ENCODE measurements around the gene ADAM15. TPM values are rescaled to one million over a fixed set of nuclear protein-coding genes. Genes with fewer than 3 reads are reported as not detected.
A peak's percentile ranks its signal among the peaks of the same experiment; 100 is the strongest.

The ADAM15 gene
- total RNA-seq, 1 experiment from 2014 or later = 36.3 TPM

DNA sequence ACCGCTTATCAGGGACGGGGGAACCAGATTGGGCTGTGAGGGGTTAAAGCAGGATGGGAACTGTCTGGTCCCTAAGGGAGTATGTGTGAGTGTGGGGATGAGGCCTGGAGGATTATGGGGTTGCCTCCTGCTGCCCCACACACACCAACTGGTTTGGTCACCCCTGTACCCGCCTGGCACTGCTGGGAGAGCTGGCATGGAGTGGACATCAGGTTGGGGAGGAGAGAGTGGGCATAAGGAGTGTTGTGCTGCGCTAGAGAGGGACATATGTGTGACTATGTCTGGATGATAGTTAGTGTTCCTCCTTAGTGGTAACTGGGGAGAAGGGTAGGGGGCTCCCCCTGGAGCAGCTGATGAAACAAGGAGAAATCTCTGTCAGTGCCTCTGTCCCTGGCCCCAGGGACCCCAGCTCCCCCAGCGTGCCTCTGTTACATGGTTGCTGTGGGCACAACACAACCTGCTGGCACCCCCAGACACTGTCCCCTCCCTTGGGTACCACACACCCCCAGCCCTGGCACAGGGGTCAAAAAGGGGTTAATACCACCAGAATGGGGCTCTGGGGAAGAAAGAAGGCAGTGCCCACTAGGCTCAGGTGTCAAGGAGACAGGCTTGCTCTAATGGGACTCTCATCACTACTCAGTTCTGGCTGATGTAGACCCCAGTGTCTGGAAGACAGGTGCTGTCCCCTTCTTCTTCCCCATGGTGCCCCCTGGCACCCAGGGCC is 46.6 kb upstream of the ADAM15 start:
- intact Hi-C loops (cut with micrococcal nuclease; ENCODE audit: unreplicated experiment) = loop anchor here (5.0 kb wide), 2 partner anchors 78 to 447 kb away; partner anchors contain the start of gene UBE2Q1
- CTCF ChIA-PET = interaction anchor here (0.6 to 1.0 kb wide), 3 partner anchors 13 to 21 kb away, joined by 3 to 9 read pairs (median 3); no protein-coding TSS in a partner anchor
- DNase-seq (ENCODE audit: low spot score) = peak; percentile 39
- Histone ChIP-seq H3K4me1 (ENCODE audit: insufficient read depth, low read length, poor library complexity, severe bottlenecking) (peaks cover 20% of the 10 kb centered on the region), H3K27ac (ENCODE audit: low read depth, low read length, poor library complexity, severe bottlenecking) (peak overlapping the region; percentile 89), H3K9me3 (ENCODE audit: low read depth, low read length, poor library complexity, severe bottlenecking) (no peaks in the 10 kb centered on the region), H3K4me3 (ENCODE audit: low read depth, low read length, poor library complexity, severe bottlenecking) (peak overlapping the region; percentile 70), H3K36me3 (ENCODE audit: insufficient read depth, low read length, poor library complexity, severe bottlenecking) (no peaks in the 10 kb centered on the region), H3K27me3 (replicated peaks; ENCODE audit: insufficient read depth, low read depth, low read length, poor library complexity) (no peaks in the 10 kb centered on the region)
- no TSS peak for BruUV-seq (replicated peaks)
- TF ChIP-seq, protein P1, sequence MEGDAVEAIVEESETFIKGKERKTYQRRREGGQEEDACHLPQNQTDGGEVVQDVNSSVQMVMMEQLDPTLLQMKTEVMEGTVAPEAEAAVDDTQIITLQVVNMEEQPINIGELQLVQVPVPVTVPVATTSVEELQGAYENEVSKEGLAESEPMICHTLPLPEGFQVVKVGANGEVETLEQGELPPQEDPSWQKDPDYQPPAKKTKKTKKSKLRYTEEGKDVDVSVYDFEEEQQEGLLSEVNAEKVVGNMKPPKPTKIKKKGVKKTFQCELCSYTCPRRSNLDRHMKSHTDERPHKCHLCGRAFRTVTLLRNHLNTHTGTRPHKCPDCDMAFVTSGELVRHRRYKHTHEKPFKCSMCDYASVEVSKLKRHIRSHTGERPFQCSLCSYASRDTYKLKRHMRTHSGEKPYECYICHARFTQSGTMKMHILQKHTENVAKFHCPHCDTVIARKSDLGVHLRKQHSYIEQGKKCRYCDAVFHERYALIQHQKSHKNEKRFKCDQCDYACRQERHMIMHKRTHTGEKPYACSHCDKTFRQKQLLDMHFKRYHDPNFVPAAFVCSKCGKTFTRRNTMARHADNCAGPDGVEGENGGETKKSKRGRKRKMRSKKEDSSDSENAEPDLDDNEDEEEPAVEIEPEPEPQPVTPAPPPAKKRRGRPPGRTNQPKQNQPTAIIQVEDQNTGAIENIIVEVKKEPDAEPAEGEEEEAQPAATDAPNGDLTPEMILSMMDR (conservative IDR thresholded peaks at IDR 0.05; ENCODE audit: low read depth, low read length) = no peak
- TF ChIP-seq EZH2 (IDR thresholded peaks at IDR 0.05; ENCODE audit: borderline replicate concordance, low read depth, low read length, poor library complexity, severe bottlenecking) = no peak
- POLR2A ChIA-PET (ENCODE audit: low non-redundant PET) = interaction anchor here (1.3 kb wide), 1 partner anchor 13 kb away, joined by 4 read pairs; no protein-coding TSS in a partner anchor

DNA sequence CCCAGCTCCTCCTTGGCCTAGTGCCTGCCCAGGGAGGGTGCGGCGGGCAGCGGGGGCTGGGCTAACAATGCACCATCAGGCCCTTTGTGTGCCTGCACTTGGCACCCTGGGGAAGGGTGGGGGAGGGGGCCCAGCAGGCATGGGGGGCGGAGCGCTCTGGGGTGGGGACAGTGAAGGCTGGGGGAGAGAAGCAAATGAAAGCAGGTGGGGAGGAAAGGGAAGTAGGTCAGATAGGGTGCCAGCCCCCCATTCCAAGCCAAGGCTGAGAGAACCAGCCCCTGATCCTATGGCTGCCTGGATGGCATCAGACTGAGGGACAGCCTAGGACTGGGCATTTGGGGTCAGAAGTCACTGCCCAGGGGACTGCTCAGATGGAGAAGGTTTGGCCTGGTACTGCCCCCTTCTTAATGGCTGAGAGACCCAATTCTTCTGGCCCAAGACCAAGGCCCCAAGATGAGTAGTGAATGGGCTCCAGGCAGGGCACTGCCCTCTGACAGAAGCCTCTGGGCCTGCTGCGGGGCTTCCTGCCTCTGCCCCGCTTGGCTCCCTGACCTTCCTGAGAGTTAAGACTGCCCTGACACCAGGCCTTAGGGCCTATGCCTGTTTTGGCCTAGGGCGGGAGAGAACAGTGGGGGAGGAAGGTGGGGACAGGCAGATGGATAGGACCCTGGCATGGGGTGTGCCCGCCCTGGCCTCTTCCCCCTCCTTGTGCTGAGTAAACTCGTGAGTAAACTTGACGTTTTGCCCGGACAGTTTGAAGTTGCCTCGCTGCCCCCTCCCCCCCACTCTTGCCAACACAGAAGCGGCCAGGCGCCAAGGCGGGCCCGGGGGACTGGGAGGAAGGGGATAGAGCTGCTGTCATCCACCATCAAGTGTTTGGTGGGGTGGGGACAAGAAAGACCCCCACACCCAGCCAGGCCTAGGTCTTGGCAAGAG is 45.8 kb upstream of the ADAM15 start:
- peak overlapping the region; percentile 70 for H3K4me3 ChIP-seq (ENCODE audit: low read depth, low read length, poor library complexity, severe bottlenecking)
- intact Hi-C loops (cut with micrococcal nuclease; ENCODE audit: unreplicated experiment) = no loop called here
- CTCF ChIA-PET = interaction anchor here (0.7 kb wide), 1 partner anchor 14 kb away, joined by 9 read pairs; no protein-coding TSS in a partner anchor

More for the DNA sequence above, 45.8 kb upstream of the ADAM15 start:
- peaks cover 15% of the 10 kb centered on the region for H3K4me1 ChIP-seq (ENCODE audit: insufficient read depth, low read length, poor library complexity, severe bottlenecking)
- DNase-seq (ENCODE audit: low spot score) = no peak
- H3K9me3 ChIP-seq (ENCODE audit: low read depth, low read length, poor library complexity, severe bottlenecking) = no peaks in the 10 kb centered on the region
- H3K27ac ChIP-seq (ENCODE audit: low read depth, low read length, poor library complexity, severe bottlenecking) = peak overlapping the region; percentile 89
- TF ChIP-seq, protein P1 (conservative IDR thresholded peaks at IDR 0.05; ENCODE audit: low read depth, low read length) = no peak
- no peak for TF ChIP-seq EZH2 (IDR thresholded peaks at IDR 0.05; ENCODE audit: borderline replicate concordance, low read depth, low read length, poor library complexity, severe bottlenecking)
- BruUV-seq (replicated peaks) = no TSS peak
- H3K27me3 ChIP-seq (replicated peaks; ENCODE audit: insufficient read depth, low read depth, low read length, poor library complexity) = no peaks in the 10 kb centered on the region
- no peaks in the 10 kb centered on the region for H3K36me3 ChIP-seq (ENCODE audit: insufficient read depth, low read length, poor library complexity, severe bottlenecking)
- POLR2A ChIA-PET (ENCODE audit: low non-redundant PET) = interaction anchor here (1.3 kb wide), 1 partner anchor 12 kb away, joined by 4 read pairs; no protein-coding TSS in a partner anchor
